ENCODE results near the gene HAVCR1. TPM values are rescaled to one million over a fixed set of nuclear protein-coding genes. Genes with fewer than 3 reads are reported as not detected.

Gene HAVCR1
- total and polyA plus RNA-seq, 2 experiments from 2014 or later: not detected

DNA sequence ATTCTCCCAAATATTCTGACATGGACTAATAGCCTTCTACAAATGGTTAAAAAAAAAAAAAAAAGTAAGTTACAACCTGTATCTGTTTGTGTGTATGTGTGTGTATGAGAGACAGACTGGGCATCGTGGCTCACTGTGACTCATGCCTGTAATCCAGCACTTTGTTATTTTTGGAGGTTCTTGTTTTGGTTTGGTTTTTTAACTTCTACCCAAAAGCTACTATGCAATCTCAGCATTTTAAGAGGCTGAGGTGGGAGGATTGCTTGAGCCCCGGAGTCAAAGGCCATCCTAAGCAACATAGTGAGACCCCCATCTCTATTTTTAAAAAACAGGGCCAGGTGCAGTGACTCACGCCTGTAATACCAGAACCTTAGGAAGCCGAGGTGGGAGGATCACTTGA, 17.6 kb upstream of the HAVCR1 start (continued):
- TF ChIP-seq STAT1 (IDR thresholded peaks at IDR 0.05; ENCODE audit: unreplicated experiment) (no peak), EZH2phosphoT487 (IDR thresholded peaks at IDR 0.05; ENCODE audit: unreplicated experiment) (no peak)

DNA sequence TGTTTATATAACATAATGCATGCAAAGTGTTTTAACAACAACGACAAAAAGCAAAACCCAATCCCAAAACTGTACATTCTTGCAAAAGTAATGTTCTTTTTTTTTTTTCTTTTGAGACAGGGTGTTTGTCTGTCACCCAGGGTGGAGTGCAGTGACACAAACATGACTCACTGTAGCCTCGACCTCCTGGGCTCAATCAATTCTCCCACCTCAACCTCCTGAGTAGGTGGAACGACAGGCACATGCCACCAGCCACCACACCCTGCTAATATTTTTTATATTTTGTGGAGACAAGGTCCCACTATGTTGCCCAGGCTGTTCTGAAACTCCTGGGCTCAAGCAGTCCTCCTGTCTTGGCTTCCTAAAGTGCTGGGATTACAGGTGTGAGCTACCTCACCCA, 13.6 kb upstream of the HAVCR1 start:
- H3K9me2 ChIP-seq (ENCODE audit: insufficient read depth): no peaks in the 10 kb centered on the region
- no peaks in the 10 kb centered on the region for H4K20me1 ChIP-seq (replicated peaks; ENCODE audit: insufficient read depth)
- H3K36me3 Mint-ChIP-seq (ENCODE audit: low read depth): no peaks in the 10 kb centered on the region
- no peak overlapping the region for H3K4me3 ChIP-seq
- H3K27ac Mint-ChIP-seq: no peak overlapping the region
- H3K27me3 Mint-ChIP-seq (ENCODE audit: insufficient read depth, low read depth, poor library complexity): peaks cover 1% of the 10 kb centered on the region
- TF ChIP-seq, protein P1, sequence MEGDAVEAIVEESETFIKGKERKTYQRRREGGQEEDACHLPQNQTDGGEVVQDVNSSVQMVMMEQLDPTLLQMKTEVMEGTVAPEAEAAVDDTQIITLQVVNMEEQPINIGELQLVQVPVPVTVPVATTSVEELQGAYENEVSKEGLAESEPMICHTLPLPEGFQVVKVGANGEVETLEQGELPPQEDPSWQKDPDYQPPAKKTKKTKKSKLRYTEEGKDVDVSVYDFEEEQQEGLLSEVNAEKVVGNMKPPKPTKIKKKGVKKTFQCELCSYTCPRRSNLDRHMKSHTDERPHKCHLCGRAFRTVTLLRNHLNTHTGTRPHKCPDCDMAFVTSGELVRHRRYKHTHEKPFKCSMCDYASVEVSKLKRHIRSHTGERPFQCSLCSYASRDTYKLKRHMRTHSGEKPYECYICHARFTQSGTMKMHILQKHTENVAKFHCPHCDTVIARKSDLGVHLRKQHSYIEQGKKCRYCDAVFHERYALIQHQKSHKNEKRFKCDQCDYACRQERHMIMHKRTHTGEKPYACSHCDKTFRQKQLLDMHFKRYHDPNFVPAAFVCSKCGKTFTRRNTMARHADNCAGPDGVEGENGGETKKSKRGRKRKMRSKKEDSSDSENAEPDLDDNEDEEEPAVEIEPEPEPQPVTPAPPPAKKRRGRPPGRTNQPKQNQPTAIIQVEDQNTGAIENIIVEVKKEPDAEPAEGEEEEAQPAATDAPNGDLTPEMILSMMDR (conservative IDR thresholded peaks at IDR 0.05; ENCODE audit: low read depth in 2 of 2): no peak
- TF ChIP-seq, protein P2, sequence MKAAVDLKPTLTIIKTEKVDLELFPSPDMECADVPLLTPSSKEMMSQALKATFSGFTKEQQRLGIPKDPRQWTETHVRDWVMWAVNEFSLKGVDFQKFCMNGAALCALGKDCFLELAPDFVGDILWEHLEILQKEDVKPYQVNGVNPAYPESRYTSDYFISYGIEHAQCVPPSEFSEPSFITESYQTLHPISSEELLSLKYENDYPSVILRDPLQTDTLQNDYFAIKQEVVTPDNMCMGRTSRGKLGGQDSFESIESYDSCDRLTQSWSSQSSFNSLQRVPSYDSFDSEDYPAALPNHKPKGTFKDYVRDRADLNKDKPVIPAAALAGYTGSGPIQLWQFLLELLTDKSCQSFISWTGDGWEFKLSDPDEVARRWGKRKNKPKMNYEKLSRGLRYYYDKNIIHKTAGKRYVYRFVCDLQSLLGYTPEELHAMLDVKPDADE (IDR thresholded peaks at IDR 0.05): no peak
- TF ChIP-seq NANOG (IDR thresholded peaks at IDR 0.05; ENCODE audit: borderline replicate concordance): no peak
- TF ChIP-seq JUNB (IDR thresholded peaks at IDR 0.05; ENCODE audit: unreplicated experiment): no peak
- TF ChIP-seq STAT1 (IDR thresholded peaks at IDR 0.05; ENCODE audit: unreplicated experiment): no peak
- no peak for TF ChIP-seq CREB1 (CRISPR knock-in tag; IDR thresholded peaks at IDR 0.05; ENCODE audit: low read depth)
- TF ChIP-seq POLR2AphosphoS5 (IDR thresholded peaks at IDR 0.05; ENCODE audit: low read depth): no peak
- TF ChIP-seq ZNF114 (CRISPR knock-in tag; IDR thresholded peaks at IDR 0.05): no peak
- no peak for TF ChIP-seq EZH2 (IDR thresholded peaks at IDR 0.05; ENCODE audit: low read depth, unreplicated experiment)
- TF ChIP-seq EZH2phosphoT487 (IDR thresholded peaks at IDR 0.05; ENCODE audit: unreplicated experiment): no peak
- no peak for TF ChIP-seq ZNF331 (CRISPR knock-in tag; IDR thresholded peaks at IDR 0.05; ENCODE audit: low read depth)
- TF ChIP-seq, protein P3, sequence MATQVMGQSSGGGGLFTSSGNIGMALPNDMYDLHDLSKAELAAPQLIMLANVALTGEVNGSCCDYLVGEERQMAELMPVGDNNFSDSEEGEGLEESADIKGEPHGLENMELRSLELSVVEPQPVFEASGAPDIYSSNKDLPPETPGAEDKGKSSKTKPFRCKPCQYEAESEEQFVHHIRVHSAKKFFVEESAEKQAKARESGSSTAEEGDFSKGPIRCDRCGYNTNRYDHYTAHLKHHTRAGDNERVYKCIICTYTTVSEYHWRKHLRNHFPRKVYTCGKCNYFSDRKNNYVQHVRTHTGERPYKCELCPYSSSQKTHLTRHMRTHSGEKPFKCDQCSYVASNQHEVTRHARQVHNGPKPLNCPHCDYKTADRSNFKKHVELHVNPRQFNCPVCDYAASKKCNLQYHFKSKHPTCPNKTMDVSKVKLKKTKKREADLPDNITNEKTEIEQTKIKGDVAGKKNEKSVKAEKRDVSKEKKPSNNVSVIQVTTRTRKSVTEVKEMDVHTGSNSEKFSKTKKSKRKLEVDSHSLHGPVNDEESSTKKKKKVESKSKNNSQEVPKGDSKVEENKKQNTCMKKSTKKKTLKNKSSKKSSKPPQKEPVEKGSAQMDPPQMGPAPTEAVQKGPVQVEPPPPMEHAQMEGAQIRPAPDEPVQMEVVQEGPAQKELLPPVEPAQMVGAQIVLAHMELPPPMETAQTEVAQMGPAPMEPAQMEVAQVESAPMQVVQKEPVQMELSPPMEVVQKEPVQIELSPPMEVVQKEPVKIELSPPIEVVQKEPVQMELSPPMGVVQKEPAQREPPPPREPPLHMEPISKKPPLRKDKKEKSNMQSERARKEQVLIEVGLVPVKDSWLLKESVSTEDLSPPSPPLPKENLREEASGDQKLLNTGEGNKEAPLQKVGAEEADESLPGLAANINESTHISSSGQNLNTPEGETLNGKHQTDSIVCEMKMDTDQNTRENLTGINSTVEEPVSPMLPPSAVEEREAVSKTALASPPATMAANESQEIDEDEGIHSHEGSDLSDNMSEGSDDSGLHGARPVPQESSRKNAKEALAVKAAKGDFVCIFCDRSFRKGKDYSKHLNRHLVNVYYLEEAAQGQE (IDR thresholded peaks at IDR 0.05; ENCODE audit: unreplicated experiment): no peak
- TF ChIP-seq, protein P4, sequence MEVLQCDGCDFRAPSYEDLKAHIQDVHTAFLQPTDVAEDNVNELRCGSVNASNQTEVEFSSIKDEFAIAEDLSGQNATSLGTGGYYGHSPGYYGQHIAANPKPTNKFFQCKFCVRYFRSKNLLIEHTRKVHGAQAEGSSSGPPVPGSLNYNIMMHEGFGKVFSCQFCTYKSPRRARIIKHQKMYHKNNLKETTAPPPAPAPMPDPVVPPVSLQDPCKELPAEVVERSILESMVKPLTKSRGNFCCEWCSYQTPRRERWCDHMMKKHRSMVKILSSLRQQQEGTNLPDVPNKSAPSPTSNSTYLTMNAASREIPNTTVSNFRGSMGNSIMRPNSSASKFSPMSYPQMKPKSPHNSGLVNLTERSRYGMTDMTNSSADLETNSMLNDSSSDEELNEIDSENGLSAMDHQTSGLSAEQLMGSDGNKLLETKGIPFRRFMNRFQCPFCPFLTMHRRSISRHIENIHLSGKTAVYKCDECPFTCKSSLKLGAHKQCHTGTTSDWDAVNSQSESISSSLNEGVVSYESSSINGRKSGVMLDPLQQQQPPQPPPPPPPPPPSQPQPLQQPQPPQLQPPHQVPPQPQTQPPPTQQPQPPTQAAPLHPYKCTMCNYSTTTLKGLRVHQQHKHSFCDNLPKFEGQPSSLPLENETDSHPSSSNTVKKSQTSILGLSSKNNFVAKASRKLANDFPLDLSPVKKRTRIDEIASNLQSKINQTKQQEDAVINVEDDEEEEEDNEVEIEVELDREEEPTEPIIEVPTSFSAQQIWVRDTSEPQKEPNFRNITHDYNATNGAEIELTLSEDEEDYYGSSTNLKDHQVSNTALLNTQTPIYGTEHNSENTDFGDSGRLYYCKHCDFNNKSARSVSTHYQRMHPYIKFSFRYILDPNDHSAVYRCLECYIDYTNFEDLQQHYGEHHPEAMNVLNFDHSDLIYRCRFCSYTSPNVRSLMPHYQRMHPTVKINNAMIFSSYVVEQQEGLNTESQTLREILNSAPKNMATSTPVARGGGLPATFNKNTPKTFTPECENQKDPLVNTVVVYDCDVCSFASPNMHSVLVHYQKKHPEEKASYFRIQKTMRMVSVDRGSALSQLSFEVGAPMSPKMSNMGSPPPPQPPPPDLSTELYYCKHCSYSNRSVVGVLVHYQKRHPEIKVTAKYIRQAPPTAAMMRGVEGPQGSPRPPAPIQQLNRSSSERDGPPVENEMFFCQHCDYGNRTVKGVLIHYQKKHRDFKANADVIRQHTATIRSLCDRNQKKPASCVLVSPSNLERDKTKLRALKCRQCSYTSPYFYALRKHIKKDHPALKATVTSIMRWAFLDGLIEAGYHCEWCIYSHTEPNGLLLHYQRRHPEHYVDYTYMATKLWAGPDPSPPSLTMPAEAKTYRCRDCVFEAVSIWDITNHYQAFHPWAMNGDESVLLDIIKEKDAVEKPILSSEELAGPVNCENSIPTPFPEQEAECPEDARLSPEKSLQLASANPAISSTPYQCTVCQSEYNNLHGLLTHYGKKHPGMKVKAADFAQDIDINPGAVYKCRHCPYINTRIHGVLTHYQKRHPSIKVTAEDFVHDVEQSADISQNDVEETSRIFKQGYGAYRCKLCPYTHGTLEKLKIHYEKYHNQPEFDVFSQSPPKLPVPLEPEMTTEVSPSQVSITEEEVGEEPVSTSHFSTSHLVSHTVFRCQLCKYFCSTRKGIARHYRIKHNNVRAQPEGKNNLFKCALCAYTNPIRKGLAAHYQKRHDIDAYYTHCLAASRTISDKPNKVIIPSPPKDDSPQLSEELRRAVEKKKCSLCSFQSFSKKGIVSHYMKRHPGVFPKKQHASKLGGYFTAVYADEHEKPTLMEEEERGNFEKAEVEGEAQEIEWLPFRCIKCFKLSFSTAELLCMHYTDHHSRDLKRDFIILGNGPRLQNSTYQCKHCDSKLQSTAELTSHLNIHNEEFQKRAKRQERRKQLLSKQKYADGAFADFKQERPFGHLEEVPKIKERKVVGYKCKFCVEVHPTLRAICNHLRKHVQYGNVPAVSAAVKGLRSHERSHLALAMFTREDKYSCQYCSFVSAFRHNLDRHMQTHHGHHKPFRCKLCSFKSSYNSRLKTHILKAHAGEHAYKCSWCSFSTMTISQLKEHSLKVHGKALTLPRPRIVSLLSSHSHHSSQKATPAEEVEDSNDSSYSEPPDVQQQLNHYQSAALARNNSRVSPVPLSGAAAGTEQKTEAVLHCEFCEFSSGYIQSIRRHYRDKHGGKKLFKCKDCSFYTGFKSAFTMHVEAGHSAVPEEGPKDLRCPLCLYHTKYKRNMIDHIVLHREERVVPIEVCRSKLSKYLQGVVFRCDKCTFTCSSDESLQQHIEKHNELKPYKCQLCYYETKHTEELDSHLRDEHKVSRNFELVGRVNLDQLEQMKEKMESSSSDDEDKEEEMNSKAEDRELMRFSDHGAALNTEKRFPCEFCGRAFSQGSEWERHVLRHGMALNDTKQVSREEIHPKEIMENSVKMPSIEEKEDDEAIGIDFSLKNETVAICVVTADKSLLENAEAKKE (CRISPR knock-in tag; IDR thresholded peaks at IDR 0.05): no peak
- H3K4me3 Mint-ChIP-seq: no peak overlapping the region
- no peaks in the 10 kb centered on the region for H3K4me1 ChIP-seq (ENCODE audit: insufficient read depth)
- H3K27ac ChIP-seq (ENCODE audit: low read depth): no peak overlapping the region
- no peak overlapping the region for H3K4me2 ChIP-seq
- H3K79me2 ChIP-seq (replicated peaks; ENCODE audit: insufficient read depth): no peaks in the 10 kb centered on the region
- DNase-seq (ENCODE audit: low spot score) (no peak), ATAC-seq (no peak)
- no peaks in the 10 kb centered on the region for H3F3A ChIP-seq (replicated peaks; ENCODE audit: low read depth)
- no peaks in the 10 kb centered on the region for H3K27me3 ChIP-seq (ENCODE audit: insufficient read depth)
- H3K9me3 Mint-ChIP-seq: no peaks in the 10 kb centered on the region; the same call in 2 of the 3 replicates
- H3K36me3 ChIP-seq (ENCODE audit: insufficient read depth): no peaks in the 10 kb centered on the region
- no peaks in the 10 kb centered on the region for H3K4me1 Mint-ChIP-seq
- H2AFZ ChIP-seq: no peak overlapping the region; the same call in 1 of the 2 replicates
